Stimulated activated CD4-positive, alpha-beta T cell treated with anti-CD3 and anti-CD28 coated beads, TNF-alpha, amount 100 ng/mL, for 4 hours (primary cell): ENCODE measurements around the gene EPB41L5.
"Not testable (repeated sequence)": the region's sequence is repeated elsewhere in the genome, so short reads cannot be mapped to it uniquely, and the experiment has no call there.

Experiments used
- DNase-seq, 3 experiments: peaks; one replicate each; pipeline ENCODE4 v3.0.0-alpha.2; 2020; ENCODE audit warnings: low read depth in 3 of 3

The EPB41L5 gene

DNA sequence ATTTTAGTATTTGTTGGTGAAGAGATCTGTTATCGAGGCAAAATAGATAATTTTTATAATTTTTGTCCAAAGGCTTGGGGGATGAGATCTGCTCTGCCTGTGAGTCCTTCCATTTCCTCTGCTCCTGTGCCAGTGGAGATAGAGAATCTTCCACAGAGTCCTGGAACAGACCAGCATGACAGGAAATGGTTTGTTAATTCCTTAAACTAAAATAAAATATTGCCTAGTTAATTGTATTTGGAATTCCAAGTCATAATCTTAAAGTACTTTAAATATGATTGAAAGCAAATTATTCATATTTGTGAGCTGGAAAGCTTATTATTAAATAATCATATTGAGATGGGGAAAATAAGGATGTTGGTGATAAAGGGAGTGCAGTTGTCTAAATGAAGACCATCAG is 87.8 kb downstream of the EPB41L5 start:
- no peak for DNase-seq

DNA sequence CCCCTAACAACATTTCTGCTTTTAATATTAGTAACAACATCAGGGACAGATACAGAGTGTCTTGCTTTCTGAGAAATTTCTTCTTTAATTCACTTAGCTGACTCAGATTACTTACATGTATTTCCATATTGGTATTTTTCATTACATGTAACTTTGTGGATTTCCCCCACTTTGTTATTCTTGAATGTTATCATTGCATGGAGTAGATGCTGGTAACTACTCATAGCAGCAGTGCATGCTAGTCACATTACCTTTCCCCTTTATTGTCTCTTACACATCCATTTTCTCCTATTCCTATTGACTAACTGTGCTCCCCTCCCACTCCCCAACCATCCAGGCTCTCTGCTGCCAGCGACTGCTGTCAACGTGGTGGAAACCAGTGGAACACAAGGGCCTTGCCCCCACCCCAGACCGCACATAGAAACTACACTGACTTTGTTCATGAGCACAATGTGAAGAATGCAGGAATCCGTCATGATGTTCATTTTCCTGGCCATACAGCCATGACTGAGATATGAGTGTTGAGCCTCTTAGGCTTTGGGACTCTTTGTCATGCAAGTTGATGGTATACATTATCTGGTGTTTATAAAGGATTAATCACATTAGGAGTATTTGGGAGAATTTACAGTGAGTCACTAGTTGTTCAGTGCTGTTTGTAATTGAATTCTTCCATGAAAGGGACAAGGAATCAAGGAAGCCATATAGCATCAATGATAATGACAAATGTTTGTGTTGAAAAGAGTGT is 91.0 kb downstream of the EPB41L5 start:
- DNase-seq: no peak

DNA sequence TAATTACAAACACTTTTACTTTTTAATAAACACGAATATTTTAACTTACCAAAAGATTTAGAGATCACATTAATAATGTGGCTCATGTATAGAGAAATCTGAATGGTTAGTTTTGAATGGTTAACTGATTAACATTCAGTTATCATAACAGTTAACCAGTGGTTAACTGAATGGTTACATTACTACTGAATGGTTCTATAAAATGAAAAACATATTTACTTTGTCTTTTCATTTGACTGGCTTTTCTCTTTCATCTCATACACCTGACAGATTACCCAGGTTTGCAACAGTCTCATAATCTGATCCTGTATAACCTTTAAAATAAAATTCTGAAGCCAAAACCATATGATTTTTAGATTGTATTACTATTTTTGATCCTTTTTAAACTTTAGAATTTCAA is 91.9 kb downstream of the EPB41L5 start:
- no peak for DNase-seq

DNA sequence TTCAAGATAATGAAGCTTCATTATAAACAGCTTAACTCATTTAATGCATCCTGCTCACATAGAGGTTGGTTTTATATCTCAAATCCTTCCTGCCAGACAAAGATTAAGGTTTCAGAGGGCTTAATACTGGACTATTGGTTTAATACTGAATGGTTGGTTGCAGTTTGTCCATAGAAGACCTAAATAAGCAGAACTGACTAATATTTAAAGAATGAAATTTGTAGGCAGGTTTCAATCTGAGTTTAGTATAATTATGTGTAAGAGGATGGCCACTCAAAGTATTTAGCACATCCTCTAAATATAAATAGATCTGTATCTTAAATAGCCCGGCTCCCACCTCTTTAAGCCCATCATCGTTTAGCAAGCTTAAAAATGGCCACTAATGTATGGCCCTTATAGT is 92.5 kb downstream of the EPB41L5 start:
- DNase-seq: no peak

DNA sequence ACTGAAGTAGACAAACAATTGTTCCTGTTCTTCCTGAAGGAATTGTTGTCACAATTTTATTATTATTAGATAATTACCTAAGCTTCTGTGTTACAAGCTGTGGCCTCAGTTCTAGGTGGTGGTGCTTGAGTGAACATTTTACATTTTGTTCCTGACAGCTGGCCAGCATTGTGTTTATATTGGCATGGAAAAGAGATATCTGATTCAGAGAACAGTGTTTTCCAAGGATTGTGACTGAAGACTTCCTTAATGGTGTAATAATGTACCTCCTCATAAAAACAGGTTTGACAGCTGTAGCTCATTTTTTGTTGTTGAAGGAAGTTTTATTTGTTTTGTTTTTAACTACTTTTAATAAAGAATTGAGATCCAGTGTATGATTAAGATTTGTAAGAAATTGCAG is 95.2 kb downstream of the EPB41L5 start:
- no peak for DNase-seq

DNA sequence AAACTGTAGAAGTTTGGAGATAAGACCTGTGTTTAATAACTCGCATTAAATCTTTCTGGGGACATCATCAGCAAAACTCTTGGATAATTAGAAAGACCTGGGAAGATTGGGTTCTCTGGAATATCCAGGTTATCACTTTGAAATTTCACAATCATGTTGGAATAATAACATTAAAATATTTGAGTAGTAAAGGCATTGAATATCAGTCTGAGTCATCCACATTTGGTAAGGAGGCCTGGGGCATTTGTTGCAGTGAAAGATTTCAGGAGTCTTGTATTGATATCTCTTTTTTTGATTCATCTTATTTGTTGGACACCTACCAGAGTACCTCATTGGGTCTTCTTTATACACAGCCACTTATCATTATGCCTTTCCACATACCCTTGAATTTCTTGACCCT is 95.9 kb downstream of the EPB41L5 start:
- DNase-seq: no peak

DNA sequence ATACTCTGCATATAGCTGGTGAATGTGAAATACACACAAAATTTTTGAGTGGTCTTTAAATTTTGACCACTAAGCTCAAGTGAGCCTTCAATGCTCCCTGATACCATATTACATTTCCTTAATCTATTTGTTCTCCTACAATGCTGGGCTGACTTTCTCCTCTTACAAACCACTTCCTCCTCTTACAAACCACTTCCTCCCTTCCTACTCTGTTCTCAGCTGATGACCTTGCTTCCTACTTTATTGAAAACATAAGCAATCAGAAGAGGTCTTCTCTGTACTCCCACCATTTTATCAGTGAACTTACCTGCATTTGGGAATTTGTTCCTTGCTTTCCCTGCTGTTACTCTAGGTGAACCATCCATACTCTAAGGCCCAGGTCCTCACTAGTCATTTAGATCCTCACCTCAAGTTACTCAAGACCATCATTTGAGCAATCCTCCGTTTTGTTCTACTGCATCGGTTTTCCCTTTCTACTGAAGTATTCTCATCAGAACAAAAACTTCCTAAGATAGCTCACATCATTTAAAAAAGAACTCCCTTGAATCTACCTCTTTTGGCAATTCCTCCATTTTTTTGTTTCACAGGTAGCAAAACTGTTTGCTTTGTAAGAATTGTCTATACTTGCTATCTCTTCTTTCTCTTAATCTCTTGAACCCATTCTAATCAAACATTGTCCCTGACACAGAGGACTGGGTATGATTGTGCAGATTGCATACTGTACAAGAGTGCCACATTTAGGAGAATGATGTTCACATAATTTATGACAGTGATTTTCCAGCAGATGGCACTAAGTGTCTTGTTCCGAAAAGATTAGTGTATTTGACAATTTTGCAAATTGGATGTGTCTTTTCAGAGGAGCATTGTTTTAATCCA is 96.5 kb downstream of the EPB41L5 start:
- DNase-seq: no peak

DNA sequence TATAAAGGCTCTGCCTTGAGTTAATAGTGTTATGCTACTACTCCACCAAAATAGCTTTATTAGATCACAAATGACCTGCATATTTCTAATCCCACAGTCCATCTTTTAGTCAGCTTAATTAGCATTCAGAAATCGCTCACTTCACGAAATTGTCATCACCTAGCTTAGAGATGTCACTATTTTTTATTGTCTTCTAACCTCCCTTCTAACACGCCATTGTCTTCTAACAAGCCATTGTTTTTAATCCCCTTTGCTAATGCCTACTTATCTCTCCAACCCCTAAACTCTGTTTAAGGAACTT is 97.1 kb downstream of the EPB41L5 start:
- DNase-seq: no peak

DNA sequence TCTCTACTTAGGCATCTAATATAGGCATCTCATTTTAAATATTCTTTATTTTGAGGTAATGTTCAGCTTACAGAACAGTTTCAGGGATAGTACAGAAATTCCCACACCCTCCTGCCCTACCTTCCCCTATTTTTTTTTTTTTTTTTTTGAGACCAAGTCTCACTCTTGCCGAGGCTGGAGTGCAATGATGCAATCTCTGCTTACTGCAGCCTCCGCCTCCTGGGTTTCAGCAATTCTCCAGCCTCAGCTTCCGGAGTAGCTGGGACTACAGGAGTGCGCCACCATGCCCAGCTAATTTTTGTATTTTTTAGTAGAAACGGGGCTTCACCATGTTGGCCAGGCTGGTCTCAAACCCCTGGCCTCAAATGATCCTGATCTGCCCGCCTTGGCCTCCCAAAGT is 97.6 kb downstream of the EPB41L5 start:
- DNase-seq: no peak

DNA sequence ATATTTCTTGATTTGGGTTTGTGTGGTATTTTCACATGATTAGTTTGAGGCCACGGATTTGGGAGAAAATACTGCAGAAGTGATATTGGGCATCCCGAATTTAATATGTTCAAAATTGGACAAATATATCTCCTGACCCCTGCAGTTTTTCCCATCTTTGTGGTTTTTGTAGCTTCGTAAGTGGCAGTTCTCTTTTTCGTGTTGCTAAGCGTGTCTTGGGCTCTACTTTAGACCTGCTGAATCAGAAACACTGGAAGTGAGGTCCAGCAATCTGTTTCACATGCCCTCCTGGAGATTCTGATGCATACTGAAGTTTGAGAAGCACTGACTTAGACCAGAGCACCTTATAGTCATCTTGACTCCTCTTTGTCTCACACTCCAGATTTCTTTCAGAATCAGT is 98.3 kb downstream of the EPB41L5 start:
- DNase-seq: no peak

DNA sequence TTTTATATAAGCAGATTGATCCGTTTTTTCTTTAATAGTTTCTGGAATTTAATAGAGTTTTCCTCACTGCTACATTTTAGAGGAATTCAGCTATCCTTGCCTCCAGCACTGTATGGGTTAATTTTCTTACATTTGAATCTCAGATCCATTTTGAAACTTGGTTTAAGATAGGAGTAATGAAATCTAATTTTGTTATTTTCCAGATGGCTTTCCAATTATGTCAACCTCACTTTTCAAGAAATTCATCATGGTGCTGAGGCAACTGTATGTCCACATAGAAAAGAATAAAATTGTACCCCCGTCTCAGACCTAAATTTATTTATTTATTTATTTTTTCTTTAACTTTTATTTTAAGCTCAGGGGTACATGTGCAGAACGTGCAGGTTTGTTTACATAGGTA is 105.1 kb downstream of the EPB41L5 start:
- no peak for DNase-seq

DNA sequence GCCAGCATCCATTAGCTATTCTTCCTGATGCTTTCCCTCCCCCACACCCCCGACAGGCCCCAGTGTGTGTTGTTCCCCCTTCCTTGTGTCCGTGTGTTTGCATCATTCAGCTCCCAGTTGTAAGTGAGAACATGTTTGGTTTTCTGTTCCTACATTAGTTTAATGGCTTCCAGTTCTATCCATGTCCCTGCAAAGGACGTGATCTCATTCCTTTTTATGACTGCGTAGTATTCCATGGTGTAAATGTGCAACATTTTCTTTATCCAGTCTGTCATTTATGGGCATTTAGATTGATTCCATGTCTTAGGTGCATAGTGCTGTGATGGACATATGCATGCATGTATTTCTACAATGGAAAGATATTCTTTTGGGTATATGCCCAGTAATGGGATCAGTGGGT is 105.6 kb downstream of the EPB41L5 start:
- DNase-seq: no peak

DNA sequence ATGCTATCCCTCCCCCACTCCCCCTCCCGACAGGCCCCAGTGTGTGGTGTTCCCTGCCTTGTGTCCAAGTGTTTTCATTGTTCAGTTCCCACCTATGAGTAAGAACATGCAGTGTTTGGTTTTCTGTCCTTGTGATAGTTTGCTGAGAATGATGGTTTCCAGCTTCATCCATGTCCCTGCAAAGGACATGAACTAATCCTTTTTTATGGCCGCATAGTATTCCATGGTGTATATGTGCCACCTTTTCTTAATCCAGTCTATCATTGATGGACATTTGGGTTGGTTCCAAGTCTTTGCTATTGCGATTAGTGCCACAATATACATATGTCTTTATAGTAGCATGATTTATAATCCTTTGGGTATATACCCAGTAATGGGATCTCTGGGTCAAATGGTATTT is 108.5 kb downstream of the EPB41L5 start:
- not testable (repeated sequence) for DNase-seq

DNA sequence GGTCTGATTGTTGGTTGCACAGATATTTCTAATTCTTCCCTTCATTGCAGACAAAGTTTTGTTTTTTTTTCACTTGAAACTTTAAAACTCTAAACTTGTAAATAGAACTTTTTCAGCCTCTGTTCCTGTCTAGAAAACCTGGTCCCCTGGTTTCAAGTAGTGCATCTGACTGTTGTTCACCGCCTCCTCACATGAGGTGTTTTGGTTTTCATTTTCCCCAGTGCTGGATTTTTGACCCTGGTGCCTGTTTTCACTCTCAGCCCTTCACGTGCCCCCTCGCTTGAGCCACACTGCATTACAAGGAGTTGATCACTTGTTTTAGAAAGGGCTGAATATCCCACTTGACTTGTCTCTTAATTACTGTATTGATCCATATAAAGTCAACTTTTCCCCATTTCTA is 110.2 kb downstream of the EPB41L5 start:
- no peak for DNase-seq

DNA sequence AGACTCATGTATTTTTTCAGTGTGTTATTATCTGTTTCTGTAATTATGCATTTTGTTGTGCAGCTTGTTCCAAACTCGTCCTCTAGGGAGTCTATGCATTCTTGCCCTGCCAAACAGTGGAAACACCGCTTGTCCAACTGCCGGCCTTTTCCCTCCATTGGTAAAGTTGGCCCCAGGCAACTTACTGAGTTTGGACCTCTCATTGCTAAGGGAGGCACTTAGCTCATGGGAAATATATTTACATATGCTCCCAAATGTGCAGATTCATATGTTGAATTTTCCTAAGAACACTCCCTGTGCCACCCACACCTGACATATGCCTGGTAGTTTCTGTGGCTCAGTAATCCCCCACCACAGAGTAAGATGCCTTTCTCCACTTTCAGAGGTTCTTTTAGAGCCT is 112.3 kb downstream of the EPB41L5 start:
- DNase-seq: no peak

DNA sequence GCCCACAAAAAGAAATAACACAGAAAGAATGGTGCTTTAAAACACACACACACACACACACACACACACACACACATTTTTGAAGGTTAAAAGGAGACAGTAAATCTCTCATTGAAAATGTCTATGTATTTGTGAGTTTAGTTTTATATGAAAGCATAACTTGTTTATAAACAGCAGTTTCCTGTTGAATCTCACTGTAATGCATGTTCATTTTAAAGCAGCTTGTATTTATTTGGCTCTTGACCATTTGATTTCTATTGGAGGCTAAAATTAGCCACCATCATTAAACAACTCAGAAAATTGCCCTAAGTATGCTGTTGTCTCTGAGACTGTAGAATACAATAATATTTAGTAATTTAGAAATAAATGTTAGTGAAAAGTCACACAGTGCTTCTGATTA is 115.3 kb downstream of the EPB41L5 start:
- DNase-seq: no peak

DNA sequence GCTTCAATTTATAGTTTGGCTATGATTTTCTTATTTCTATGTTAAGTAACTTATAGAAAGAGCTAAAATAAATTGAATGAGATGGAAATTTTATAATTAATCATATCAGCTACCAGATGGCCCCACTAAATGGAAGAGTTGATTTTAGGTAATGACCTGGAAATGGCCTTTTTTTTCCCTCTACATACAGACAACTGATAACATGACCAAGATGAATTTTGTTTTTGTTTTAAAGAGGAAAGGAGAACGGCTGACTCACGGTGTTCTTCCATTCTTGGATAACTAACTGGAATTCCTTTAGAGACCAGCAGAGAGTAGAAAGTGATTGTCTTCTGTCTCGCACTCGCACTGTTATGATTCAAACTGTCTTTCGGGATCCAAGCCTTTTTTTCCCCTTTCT is 119.3 kb downstream of the EPB41L5 start:
- no peak for DNase-seq

DNA sequence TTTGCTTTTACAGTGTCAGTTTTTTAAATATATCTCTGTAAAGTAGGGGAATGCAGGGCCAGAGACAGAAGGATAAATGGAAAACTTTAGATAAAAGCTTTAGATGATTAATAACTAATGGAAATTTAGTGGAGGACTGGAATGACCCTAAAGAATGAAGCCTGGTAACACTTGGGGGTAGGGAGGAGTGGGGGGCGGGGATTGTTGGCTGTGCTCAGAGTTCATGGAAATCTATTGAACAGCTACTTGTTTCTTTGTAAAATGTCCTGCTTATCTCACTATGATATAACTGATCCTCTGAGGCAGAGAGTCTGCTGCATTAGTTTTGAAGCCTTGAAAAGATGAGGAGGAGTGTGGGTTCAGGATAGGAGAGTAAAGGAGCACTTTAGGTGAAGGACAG is 119.8 kb downstream of the EPB41L5 start:
- no peak for DNase-seq

DNA sequence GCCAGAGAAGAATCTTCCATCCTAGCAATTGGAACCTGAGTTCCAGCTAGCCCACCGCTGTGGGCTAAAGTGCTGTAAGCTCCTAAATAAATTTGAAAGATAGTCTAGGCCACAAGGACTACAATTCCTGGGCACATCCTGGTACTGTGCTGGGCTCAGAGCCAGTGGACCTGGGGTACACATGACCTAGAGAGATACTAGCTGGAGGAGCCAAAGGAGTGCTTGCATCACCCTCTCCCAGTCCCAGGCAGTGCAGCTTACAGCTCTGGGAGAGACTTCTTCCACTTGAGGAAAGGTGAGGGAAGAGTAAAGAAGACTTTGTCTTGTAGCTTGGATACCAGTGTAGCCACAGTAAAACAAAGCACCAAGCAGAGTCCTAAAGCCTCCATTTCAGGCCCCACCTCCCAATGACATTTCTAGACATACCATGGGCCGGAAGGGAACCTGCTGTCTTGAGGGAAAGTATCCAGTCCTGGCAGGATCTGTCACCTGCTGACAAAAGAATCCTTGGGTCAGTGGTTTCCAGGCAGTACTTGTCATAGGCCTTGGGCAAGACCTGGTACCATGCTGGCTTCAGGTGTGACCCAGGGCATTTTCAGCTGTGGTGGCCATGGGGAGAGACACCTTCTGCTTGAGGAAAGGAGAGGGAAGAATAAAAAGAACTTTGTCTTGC is 120.8 kb downstream of the EPB41L5 start:
- DNase-seq: no peak

DNA sequence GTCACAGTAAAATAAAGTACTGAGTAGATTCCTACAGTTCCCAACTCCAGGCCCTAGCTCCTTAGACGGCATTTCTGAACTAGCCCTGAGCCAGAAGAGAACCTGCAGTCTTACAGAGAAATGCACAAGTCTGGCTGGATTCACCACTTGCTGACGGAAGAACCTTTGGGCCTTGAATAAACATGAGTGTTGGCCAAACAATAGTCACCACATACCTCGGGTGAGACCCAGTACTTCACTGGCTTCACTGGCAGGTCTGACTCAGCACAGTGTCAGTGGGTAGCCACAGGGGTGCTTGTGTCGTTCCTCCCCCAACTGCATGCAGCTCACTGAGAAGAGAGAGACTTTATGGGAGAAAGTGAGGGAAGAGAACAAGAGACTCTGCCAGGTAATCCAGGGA is 121.4 kb downstream of the EPB41L5 start:
- DNase-seq: no peak

DNA sequence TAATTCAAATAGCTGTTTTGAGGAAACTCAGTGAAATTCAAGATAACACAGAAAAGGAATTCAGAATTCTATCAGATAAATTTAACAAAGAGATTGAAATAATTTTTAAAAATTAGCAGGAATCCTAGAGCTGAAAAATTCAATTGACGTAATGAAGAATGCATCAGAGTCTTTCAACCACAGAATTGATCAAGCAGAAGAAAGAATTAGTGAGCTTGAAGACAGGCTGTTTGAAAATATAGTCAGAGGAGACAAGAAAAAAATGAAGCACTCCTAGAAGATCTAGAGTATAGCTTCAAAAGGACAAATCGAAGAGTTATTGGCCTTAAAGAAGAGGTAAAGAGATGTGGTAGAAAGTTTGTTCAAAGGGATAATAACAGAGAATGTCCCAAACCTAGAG is 122.1 kb downstream of the EPB41L5 start:
- not testable (repeated sequence) for DNase-seq

DNA sequence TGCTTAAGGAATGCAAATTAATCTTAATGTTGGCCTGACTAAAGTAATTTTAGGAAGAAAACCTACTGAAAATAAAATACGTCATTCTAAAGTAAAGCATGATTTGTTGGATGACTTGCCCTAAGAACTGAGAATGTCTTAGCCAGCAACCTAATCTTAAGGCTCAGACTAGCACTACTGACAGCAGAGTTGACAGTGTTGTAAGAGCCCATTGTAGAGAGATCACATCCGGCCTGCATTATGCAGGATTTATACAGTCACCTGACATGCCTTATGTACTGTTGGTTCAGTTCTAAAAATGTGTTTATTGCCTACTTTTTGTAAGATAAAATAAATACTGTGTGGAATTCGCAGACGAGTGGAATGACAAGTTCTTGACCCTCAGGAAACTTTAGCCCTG is 128.0 kb downstream of the EPB41L5 start:
- no peak for DNase-seq
